GM12878 (cell line): Measurements from ENCODE around the gene NEK2. TPM values are rescaled to one million over a fixed set of nuclear protein-coding genes. Genes with fewer than 3 reads are reported as not detected.
A peak's percentile ranks its signal among the peaks of the same experiment; 100 is the strongest.

ENCODE experiments used
- ATAC-seq: fragments of 200-7000 bp; cut with Tn5 transposase; 3 replicates; pipeline ENCODE4 v1.9.1; 2020; ENCODE audit warnings: mild to moderate bottlenecking, moderate library complexity
- BruUV-seq: library from RNA; stranded (reverse); fragments of 400-500 nt; replicated peaks from 2 replicates; lab custom pipeline; 2021; lab: Mats Ljungman, UMichigan
- CTCF ChIA-PET: fragments of 300-600 bp; sonication (Branson Sonifier 250); formaldehyde crosslinking; extraction: SDS; loops from one replicate; lab custom pipeline; 2021; ENCODE audit warnings: inconsistent platforms; lab: Yijun Ruan, JAX
- POLR2A ChIA-PET: fragments of 350-600 bp; formaldehyde crosslinking; extraction: SDS; loops from one replicate; lab custom pipeline; 2021; ENCODE audit warnings: inconsistent platforms; lab: Charles Lee
- RAD21 ChIA-PET: fragments of 300-600 bp; sonication (Branson Sonifier 250); formaldehyde crosslinking; loops from one replicate; lab custom pipeline; 2023; ENCODE audit warnings: antibody characterized with exemption; ENCODE audit not compliant: unreplicated experiment; lab: Charles Lee
- SMC1A ChIA-PET: fragments of 300-600 bp; sonication (Branson Sonifier 250); formaldehyde crosslinking; loops from one replicate; lab custom pipeline; 2023; ENCODE audit not compliant: unreplicated experiment, uncharacterized antibody; lab: Charles Lee
- DNase-seq: peaks from one replicate; pipeline ENCODE4 v3.0.0-alpha.2; 2011; ENCODE audit warnings: low read depth, low spot score
- FAIRE-seq: peaks from 3 replicates; lab custom pipeline; 2011; peaks lifted over from hg19 to GRCh38; lab: Jason Lieb, UNC
- H2AFZ ChIP-seq: 2 replicates; pipeline ENCODE4 v1.6.0; 2011; ENCODE audit warnings: low read depth, low read length, control low read depth; ENCODE audit not compliant: control insufficient read depth
- H3K27ac ChIP-seq: 2 replicates; pipeline ENCODE4 v1.5.1; 2011; ENCODE audit warnings: control low read depth; ENCODE audit not compliant: control insufficient read depth, insufficient read depth
- H3K27me3 ChIP-seq, 2 experiments: replicated peaks in 1 of 2; 2 replicates each; pipeline versions ENCODE4 v1.6.0 to v1.6.1; 2011; ENCODE audit warnings: low read length in 1 of 2; ENCODE audit not compliant: control insufficient read depth in 2 of 2, insufficient read depth in 2 of 2
- H3K36me3 ChIP-seq, 2 experiments: 2 replicates each; pipeline ENCODE4 v1.5.1; 2011; ENCODE audit warnings: low read length in 1 of 2; ENCODE audit not compliant: control insufficient read depth in 2 of 2, insufficient read depth in 2 of 2
- H3K4me1 ChIP-seq: 2 replicates; pipeline ENCODE4 v1.6.1; 2011; ENCODE audit warnings: mild to moderate bottlenecking, low read length, moderate library complexity, mixed read lengths; ENCODE audit not compliant: control insufficient read depth, insufficient read depth
- H3K4me2 ChIP-seq: 2 replicates; pipeline ENCODE4 v1.6.0; 2011; ENCODE audit warnings: control low read depth; ENCODE audit not compliant: control insufficient read depth, insufficient read depth
- H3K4me3 ChIP-seq: fragments of 200-600 bp; sonication (generic); 2 replicates; pipeline ENCODE4 v1.5.1; 2016
- H3K79me2 ChIP-seq: 2 replicates; pipeline ENCODE4 v1.6.0; 2011; ENCODE audit warnings: low read length; ENCODE audit not compliant: control insufficient read depth, insufficient read depth
- H3K9ac ChIP-seq: 2 replicates; pipeline ENCODE4 v1.8.0; 2011; ENCODE audit warnings: low read length, control low read depth, mixed read lengths; ENCODE audit not compliant: control insufficient read depth, insufficient read depth
- H3K9me3 ChIP-seq: replicated peaks from 3 replicates; pipeline ENCODE4 v1.5.1; 2011; ENCODE audit warnings: mild to moderate bottlenecking, low read length; ENCODE audit not compliant: control insufficient read depth, insufficient read depth
- H4K20me1 ChIP-seq: 2 replicates; pipeline ENCODE4 v1.6.0; 2011; ENCODE audit not compliant: control insufficient read depth, insufficient read depth
- CBFB ChIP-seq: IDR thresholded peaks from 2 replicates; pipeline ENCODE4 v1.6.1; 2016; ENCODE audit warnings: antibody characterized with exemption, low read depth
- KLF5 ChIP-seq: fragments of 450-650 bp; IDR thresholded peaks from 2 replicates; pipeline ENCODE4 v1.6.1; 2014; ENCODE audit warnings: mild to moderate bottlenecking; ENCODE audit not compliant: partially characterized antibody
- MEF2B ChIP-seq: fragments of 450-650 bp; IDR thresholded peaks from 2 replicates; pipeline ENCODE4 v1.6.1; 2018; ENCODE audit warnings: mild to moderate bottlenecking, moderate library complexity; ENCODE audit not compliant: partially characterized antibody, poor library complexity, severe bottlenecking
- NR2F1 ChIP-seq: fragments of 450-650 bp; conservative IDR thresholded peaks from 2 replicates; pipeline ENCODE4 v1.6.1; 2017; ENCODE audit warnings: mild to moderate bottlenecking
- PAX5 ChIP-seq: IDR thresholded peaks from 2 replicates; pipeline ENCODE4 v1.6.1; 2011; ENCODE audit warnings: low read depth, low read length, borderline replicate concordance
- POLR2AphosphoS2 ChIP-seq: IDR thresholded peaks from 2 replicates; pipeline ENCODE4 v1.6.1; 2011; ENCODE audit warnings: low read depth, mild to moderate bottlenecking, low read length, improper control_type of control experiment, moderate library complexity
- RUNX3 ChIP-seq: IDR thresholded peaks from 2 replicates; pipeline ENCODE4 v1.6.1; 2012; ENCODE audit warnings: low read length, inconsistent platforms
- SMAD1 ChIP-seq: fragments of 450-650 bp; IDR thresholded peaks from 2 replicates; pipeline ENCODE4 v1.6.1; 2018; ENCODE audit warnings: mild to moderate bottlenecking, low read depth; ENCODE audit not compliant: partially characterized antibody
- ZNF274 ChIP-seq: IDR thresholded peaks from one replicate; pipeline ENCODE4 v1.8.0; 2011; ENCODE audit not compliant: insufficient read length, insufficient read depth
- ZSCAN29 ChIP-seq: fragments of 450-650 bp; IDR thresholded peaks from 2 replicates; pipeline ENCODE4 v1.6.1; 2017; ENCODE audit warnings: mild to moderate bottlenecking, moderate library complexity
- WGBS: methylation state at CpG from one replicate; pipeline ENCODE4 v1.1.6; 2016; ENCODE audit warnings: low lambda C conversion rate; ENCODE audit not compliant: insufficient replicate concordance, insufficient coverage; ENCODE audit errors: missing lambda C conversion rate; 5-methylcytosine and 5-hydroxymethylcytosine counted together
- in situ Hi-C: fragments of 300-500 bp; cut with MboI; formaldehyde crosslinking; loops from 9 replicates; pipeline ENCODE4 v1.14.3; 2018; ENCODE audit warnings: mixed read lengths
- intact Hi-C: fragments of 100-400 bp; cut with micrococcal nuclease; formaldehyde crosslinking; loops from one replicate; pipeline ENCODE4 v1.14.2; 2022; ENCODE audit not compliant: unreplicated experiment
- polyA plus RNA-seq, 11 experiments: library from polyadenylated mRNA; depleted of rRNA in 4 of 11; unstranded in 6 of 11; stranded (reverse) in 5 of 11; fragments of >200 nt; fragmentation: Nextera tagmentation in 4 of 11; fragmentation: Illumina TruSeq in 1 of 11; extraction: Ambion mirVana in 4 of 11; extraction: Trizol in 1 of 11; gene quantifications; 1 replicate in 1 of 11; 2 replicates in 10 of 11; pipeline versions ENCODE4 v1.2.1 to v1.2.3, GENCODE V29; 2011 to 2016; ENCODE audit warnings: inconsistent platforms in 2 of 11, missing spikeins in 2 of 11, low read depth in 1 of 11
- total RNA-seq, 4 experiments: library from RNA; depleted of rRNA in 3 of 4; stranded (reverse); fragments of >200 nt in 3 of 4; fragmentation: Illumina TruSeq in 1 of 4; extraction: Trizol in 1 of 4; gene quantifications; 2 replicates each; pipeline versions ENCODE4 v1.2.1 to v1.2.3, GENCODE V29; 2013 to 2021
- TF ChIP-seq, protein P1 (sequence below): fragments of 450-650 bp; IDR thresholded peaks from 2 replicates; pipeline ENCODE4 v1.6.1; 2017; ENCODE audit warnings: antibody characterized with exemption, mild to moderate bottlenecking, moderate library complexity
- TF ChIP-seq, protein P2 (sequence below): fragments of 450-650 bp; IDR thresholded peaks from 2 replicates; pipeline ENCODE4 v1.6.1; 2017; ENCODE audit warnings: mild to moderate bottlenecking, moderate library complexity

NEK2 gene
- total and polyA plus RNA-seq, 10 of the 15 experiments (the other 5 are each of a cell fraction or from before 2014, with no cell fraction given): 16.7 to 49.7 (median 36.9) TPM

DNA sequence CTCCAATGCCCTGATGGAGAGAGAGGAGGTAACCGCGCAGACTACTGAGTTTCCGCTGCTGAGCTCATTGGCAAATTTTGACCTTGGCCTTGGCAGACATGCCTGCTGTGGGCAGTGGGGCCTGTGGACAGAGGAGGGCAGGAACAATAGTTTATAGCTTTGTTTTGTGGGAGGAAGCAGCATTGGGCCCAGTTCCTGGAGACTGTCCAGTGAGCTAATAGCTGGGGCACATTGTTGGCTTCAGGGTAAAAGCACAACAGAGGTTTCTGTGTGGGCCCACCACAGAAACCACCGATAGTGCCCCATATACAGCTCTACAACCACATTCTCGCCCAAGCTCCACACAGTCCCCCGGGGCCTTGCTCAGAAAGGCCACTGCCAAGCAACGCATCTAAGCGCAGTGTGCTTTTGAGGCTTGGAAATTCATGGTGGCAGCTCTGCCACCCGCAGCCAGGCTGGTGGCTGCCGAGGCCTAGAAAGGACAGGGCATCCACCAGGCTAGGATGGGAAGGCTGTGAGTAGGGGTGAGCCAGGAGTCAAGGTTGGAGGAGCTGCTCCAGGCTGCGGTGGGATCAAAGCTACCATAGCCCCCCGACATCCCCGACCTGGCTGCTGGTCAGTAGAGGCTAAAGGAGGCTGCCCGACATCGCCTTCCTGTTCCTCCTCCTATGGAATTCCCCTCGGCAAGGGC lies 43.2 kb downstream of the NEK2 start:
- TF ChIP-seq SMAD1: no peak
- TF ChIP-seq RUNX3: peak; percentile 76
- TF ChIP-seq NR2F1: 0 out of 2 replicates have a peak, but pooled peaks have one; percentile 26
- 0 out of 2 replicates have a peak, but pooled peaks have one; percentile 56 for TF ChIP-seq CBFB
- TF ChIP-seq MEF2B: peak; percentile 57
- no peak for TF ChIP-seq ZSCAN29
- TF ChIP-seq, protein P1, sequence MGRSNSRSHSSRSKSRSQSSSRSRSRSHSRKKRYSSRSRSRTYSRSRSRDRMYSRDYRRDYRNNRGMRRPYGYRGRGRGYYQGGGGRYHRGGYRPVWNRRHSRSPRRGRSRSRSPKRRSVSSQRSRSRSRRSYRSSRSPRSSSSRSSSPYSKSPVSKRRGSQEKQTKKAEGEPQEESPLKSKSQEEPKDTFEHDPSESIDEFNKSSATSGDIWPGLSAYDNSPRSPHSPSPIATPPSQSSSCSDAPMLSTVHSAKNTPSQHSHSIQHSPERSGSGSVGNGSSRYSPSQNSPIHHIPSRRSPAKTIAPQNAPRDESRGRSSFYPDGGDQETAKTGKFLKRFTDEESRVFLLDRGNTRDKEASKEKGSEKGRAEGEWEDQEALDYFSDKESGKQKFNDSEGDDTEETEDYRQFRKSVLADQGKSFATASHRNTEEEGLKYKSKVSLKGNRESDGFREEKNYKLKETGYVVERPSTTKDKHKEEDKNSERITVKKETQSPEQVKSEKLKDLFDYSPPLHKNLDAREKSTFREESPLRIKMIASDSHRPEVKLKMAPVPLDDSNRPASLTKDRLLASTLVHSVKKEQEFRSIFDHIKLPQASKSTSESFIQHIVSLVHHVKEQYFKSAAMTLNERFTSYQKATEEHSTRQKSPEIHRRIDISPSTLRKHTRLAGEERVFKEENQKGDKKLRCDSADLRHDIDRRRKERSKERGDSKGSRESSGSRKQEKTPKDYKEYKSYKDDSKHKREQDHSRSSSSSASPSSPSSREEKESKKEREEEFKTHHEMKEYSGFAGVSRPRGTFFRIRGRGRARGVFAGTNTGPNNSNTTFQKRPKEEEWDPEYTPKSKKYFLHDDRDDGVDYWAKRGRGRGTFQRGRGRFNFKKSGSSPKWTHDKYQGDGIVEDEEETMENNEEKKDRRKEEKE: no peak
- TF ChIP-seq ZNF274: no peak
- no peak for TF ChIP-seq KLF5
- no peak for TF ChIP-seq POLR2AphosphoS2
- TF ChIP-seq, protein P2, sequence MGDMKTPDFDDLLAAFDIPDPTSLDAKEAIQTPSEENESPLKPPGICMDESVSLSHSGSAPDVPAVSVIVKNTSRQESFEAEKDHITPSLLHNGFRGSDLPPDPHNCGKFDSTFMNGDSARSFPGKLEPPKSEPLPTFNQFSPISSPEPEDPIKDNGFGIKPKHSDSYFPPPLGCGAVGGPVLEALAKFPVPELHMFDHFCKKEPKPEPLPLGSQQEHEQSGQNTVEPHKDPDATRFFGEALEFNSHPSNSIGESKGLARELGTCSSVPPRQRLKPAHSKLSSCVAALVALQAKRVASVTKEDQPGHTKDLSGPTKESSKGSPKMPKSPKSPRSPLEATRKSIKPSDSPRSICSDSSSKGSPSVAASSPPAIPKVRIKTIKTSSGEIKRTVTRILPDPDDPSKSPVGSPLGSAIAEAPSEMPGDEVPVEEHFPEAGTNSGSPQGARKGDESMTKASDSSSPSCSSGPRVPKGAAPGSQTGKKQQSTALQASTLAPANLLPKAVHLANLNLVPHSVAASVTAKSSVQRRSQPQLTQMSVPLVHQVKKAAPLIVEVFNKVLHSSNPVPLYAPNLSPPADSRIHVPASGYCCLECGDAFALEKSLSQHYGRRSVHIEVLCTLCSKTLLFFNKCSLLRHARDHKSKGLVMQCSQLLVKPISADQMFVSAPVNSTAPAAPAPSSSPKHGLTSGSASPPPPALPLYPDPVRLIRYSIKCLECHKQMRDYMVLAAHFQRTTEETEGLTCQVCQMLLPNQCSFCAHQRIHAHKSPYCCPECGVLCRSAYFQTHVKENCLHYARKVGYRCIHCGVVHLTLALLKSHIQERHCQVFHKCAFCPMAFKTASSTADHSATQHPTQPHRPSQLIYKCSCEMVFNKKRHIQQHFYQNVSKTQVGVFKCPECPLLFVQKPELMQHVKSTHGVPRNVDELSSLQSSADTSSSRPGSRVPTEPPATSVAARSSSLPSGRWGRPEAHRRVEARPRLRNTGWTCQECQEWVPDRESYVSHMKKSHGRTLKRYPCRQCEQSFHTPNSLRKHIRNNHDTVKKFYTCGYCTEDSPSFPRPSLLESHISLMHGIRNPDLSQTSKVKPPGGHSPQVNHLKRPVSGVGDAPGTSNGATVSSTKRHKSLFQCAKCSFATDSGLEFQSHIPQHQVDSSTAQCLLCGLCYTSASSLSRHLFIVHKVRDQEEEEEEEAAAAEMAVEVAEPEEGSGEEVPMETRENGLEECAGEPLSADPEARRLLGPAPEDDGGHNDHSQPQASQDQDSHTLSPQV: no peak
- peak; percentile 13; the same call in 1 of the 2 replicates for TF ChIP-seq PAX5
- no peak overlapping the region for H3K27ac ChIP-seq
- no peak overlapping the region for H2AFZ ChIP-seq
- DNase-seq (no peak), FAIRE-seq (no peak), ATAC-seq (peak; percentile 88)
- no peak overlapping the region for H3K4me3 ChIP-seq
- no peaks in the 10 kb centered on the region for H3K79me2 ChIP-seq
- 40% methylated on average over 16 of the region's 16 CpGs for WGBS
- 0 out of 2 replicates have a peak overlapping the region, but pooled peaks have one; percentile 38 for H3K4me2 ChIP-seq
- SMC1A ChIA-PET: interaction anchor here (0.7 to 1.0 kb wide), 2 partner anchors 12 to 118 kb away, joined by 3 to 4 read pairs; no protein-coding TSS in a partner anchor
- in situ Hi-C loops: no loop called here
- H4K20me1 ChIP-seq: no peaks in the 10 kb centered on the region
- CTCF ChIA-PET: interaction anchor here (1.1 to 1.9 kb wide), 3 partner anchors 16 to 117 kb away, joined by 4 to 6 read pairs (median 5); no protein-coding TSS in a partner anchor
- no peaks in the 10 kb centered on the region for H3K9me3 ChIP-seq
- BruUV-seq: no TSS peak
- H3K9ac ChIP-seq: no peak overlapping the region
- intact Hi-C loops: no loop called here
- POLR2A ChIA-PET: interaction anchor here (0.6 kb wide), 1 partner anchor 298 kb away, joined by 4 read pairs; no protein-coding TSS in a partner anchor
- no peaks in the 10 kb centered on the region for H3K27me3 ChIP-seq
- H3K36me3 ChIP-seq: no peaks in the 10 kb centered on the region
- peaks cover 10% of the 10 kb centered on the region for H3K4me1 ChIP-seq
- RAD21 ChIA-PET: interaction anchor here (0.8 kb wide), 1 partner anchor 118 kb away, joined by 3 read pairs; no protein-coding TSS in a partner anchor
